IPS-18c (cell line): Measurements from ENCODE around the gene PRPF31.

Experiments
- H3K4me3 ChIP-seq: 2 replicates; pipeline ENCODE4 v1.7.0; 2013; ENCODE audit warnings: low read depth, mild to moderate bottlenecking, low read length, moderate library complexity; ENCODE audit not compliant: insufficient read depth
- H3K9me3 ChIP-seq: one replicate; pipeline ENCODE4 v1.6.1; 2013; ENCODE audit warnings: mild to moderate bottlenecking, low read length, moderate library complexity; ENCODE audit not compliant: control insufficient read depth, insufficient read depth

The PRPF31 gene

DNA sequence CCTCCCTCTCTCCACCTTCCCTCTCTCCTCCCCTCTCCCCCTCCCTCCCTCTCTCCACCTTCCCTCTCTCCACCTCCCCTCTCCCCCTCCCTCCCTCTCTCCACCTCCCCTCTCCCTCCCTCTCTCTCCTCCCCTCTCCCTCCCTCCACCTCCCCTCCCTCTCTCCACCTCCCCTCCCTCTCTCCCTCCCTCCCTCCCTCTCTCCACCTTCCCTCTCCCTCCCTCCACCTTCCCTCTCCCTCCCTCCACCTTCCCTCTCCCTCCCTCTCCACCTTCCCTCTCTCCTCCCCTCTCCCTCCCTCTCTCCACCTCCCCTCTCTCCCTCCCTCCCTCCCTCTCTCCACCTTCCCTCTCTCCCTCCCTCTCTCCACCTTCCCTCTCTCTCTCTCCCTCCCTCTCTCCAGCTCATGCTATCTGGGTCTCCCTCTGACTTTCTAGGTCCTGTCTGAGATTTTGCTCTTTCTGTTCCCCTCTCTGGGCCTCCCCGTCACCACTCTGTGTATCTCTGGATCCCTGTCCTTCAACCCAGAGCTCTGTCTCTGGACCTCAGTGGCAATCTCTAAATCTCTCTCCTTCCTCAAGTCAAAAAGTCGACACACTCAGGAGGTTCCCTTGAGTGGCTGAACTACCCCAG is 18.5 kb downstream of the PRPF31 start:
- Histone ChIP-seq H3K9me3 (peaks cover 2% of the 10 kb centered on the region), H3K4me3 (no peak overlapping the region)

DNA sequence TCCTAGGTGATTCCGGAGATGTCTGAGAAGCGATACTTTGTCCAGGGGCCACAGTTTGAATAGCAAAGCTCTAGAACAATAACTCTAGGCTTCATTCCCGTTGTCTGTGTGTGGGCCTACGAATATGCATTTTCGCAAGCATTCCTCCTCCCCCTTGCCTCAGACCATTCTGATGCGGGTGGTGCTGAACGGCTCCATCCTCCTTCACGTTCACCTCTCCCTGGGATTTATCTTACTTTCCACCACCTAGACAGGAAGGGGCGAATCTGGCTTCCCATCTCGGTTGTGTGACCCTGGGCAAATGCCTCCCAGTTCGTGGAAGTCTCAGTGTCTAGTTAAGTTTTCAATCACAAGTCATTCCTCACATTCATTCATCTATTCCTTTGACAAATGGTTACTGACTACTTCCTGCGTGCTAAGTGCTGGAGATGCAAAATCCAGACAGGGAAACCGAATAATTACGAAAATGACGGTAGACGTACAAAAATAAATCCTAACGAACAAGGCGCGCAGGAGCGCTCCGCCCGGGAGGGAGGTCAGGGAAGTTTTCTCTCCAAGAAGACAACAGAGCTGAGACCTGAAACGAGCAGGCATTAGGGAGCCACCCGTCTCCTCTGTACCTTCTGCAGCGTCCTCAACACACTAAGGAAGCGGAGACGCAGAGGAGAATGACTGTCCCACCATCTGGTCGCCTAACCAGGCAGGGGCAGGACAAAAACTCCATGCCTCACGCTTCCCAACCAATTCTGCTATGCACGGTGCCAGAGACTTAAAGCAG is 20.7 kb downstream of the PRPF31 start:
- H3K4me3 ChIP-seq, result peak overlapping the region; percentile 59
- H3K9me3 ChIP-seq, result peaks cover 2% of the 10 kb centered on the region

DNA sequence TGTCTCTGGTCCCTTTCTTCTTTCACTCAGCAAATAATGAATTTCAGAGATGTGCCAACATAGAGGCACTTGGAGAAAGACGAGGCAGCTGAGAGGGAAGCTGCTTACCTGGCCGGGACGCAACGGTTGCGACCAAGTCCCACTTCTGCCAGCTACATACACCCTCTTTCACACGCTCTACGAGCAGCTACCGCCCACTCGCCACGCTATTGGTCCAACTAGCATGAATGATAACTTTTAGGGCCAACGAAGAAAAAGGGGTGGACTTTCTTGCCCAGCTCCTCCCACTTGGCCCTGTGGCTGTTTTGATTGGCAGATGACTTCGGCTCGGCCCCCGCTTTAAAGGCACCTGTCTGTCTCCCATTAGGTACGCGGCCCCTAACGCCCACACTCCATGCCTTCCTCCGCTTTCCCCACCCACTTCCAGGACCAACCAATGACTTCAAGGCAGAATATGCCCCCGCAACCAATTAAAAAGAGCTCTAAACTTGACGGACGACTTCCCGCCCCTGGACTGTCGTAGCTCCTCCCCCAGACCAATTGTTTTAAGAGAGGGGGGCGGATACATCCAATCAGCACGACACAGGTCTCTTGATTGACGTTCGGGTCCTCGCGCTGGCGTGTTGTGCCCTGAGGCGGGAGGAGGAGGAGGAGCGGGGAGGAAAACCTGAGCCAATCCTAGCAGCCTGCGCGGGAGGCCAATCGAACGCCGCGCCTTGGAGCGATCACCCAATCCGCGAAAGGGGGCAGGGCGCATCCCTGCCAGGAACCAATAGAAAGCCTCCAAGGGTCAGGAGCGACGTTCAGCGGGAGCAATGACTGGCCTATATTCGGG is 21.5 kb downstream of the PRPF31 start:
- H3K9me3 ChIP-seq, result peaks cover 2% of the 10 kb centered on the region
- peak overlapping the region; percentile 77 for H3K4me3 ChIP-seq

DNA sequence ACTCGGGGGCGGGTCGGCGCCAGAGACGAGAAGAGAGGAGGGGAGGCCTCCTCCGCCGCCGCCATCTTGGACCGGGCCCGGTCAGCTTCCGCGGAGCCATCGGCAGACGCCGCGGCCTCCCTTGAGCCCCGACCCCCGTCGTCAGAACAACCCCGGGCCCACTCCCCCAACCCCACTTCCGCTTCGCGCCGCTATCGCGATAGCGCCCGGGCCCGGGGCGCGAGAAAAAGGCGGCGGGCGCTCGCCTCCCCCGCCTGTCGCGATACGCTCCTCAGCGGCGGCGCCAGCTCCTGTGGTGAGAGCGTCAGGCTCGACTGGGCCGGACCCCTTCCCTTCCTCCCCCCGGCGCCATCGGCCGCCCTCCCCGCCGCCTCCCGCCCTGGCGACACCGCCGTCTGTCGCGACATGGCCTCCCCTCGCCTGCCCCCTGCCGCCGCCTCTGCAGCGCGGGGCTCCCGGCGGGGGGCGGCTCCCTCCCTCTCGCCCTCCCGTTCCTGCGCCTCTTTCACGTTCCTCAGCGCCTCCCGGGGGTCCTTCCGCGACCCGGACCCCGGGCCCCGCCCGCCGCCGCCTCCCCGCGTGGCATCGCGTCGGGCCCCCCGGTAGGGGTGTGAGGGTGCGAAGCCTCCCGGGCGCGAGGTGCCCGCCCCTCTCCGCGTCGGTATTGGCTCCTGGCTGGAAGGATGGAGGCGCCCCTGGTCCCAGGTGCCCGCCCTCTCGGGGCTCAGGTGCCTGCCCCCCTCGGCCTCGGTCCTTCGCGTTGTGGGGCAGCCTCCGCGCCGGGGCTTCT is 22.3 kb downstream of the PRPF31 start, which contains the start of gene CNOT3:
Gene CNOT3, plus strand, starts transcription at position 64 of the 790 bp plus-strand sequence. CDS start 5,217 bp downstream, outside the sequence.
- peak within 1 kb of the TSS; percentile 77 for H3K4me3 ChIP-seq
- peaks cover 2% of the 10 kb centered on the region for H3K9me3 ChIP-seq

DNA sequence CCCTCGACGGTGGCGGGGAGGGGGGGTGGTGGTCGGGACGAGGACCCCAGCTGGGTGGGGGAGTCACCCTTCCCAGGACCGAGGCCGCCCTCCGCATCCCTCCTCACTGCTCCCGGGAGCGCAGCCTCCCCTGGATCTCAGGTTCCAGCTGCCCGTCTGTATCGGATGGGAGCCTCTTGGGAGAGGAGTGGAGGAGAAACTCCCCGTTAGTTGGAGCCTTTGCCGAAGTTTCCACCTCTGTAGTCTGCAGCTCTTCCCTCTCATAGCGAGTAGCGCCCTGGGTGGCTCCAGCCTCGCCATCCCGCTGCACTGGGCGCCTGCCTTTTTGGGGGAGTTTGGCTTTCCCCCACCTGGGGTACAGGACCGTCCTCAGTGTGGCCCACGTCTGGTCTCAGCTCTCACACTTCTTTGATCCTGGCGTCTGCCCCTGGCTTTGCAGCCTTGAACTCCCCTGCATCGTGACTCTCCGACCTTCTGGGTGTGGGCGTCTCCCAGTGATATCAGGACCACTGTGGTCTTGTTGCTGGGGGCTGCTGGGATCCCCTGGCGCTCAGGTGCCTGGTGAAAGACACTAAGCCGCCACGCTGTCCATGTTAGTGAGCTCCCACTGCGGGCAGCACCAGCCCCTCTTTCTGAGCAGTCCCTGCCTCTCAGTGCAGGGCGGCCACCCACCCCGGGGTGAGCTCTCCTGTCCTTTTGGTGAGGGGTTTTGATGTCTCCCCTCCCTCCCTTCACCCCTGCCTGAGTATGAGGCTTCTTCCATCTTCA is 23.1 kb downstream of the PRPF31 start:
- Histone ChIP-seq H3K4me3 (peak overlapping the region; percentile 77), H3K9me3 (no peaks in the 10 kb centered on the region)

DNA sequence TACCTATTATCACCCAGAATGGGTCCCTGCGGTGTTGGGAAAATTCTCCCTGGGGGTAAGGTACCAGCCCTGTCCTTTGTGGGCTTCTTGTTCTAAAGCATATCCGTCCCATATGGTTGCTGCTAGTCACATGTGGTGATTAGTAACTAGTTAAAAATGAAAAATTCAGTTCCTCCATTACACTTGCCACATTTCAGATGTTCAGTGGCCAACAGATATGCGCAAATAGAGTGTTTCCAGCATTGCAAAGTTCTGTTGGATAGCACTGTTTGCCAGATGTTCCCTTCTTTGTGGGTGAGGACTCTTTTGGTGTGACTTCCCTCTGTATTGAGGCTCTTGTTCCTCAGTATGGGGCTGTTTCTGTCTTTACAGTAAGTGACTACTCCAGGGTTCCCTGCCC is 25.8 kb downstream of the PRPF31 start:
- H3K9me3 ChIP-seq, result peaks cover 2% of the 10 kb centered on the region

DNA sequence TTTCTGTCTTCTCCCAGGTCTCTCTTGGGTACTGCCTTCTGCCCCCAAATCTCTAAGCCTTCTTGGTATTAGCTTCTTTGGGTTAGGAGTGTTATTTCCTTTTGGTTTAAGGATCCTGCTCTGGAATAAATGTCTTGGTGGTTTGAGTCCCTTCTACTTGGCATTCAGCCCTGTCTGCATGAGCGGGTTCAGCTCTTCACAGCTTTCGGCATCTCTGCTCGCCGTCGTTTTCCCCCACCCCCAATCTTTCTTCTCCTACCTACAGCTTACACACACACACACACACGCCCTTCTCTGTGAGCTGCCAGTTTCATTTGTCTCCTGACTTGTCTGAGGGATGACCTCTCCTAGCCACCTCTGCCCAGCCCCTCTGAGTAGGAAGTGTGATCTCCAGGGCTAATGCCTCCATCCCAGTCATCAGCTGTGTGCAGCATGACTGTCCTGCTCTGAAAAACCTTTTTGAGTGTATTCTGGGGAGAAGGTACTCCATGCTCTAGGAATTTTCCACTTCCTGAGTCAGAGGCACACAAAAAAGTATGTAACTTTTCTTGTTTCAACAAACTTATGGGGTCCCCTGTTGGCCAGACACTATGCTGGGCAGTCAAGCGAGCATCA is 26.7 kb downstream of the PRPF31 start:
- H3K9me3 ChIP-seq, result peaks cover 3% of the 10 kb centered on the region

More for the DNA sequence above, 25.8 kb downstream of the PRPF31 start:
- no peak overlapping the region for H3K4me3 ChIP-seq

DNA sequence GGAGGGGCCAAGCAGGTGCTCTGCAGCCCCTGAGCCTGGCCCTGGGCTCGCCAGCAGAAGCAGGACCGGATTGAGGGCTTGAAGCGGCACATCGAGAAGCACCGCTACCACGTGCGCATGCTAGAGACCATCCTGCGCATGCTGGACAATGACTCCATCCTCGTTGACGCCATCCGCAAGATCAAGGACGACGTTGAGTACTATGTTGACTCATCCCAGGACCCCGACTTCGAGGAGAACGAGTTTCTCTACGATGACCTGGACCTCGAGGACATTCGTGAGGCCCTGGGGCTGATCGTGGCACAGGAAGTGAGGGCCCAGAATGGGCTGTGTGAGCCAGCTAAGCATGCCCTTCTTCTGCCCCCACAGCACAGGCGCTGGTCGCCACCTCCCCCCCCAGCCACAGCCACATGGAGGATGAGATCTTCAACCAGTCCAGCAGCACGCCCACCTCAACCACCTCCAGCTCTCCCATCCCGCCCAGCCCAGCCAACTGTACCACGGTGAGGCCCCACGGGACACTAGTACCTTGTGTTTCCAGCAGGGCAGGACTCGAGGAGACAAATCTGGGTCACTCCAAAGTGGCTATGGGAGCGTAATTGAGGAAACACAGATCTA is 30.1 kb downstream of the PRPF31 start:
- Histone ChIP-seq H3K9me3 (peaks cover 3% of the 10 kb centered on the region), H3K4me3 (no peak overlapping the region)

More for the DNA sequence above, 26.7 kb downstream of the PRPF31 start:
- no peak overlapping the region for H3K4me3 ChIP-seq

DNA sequence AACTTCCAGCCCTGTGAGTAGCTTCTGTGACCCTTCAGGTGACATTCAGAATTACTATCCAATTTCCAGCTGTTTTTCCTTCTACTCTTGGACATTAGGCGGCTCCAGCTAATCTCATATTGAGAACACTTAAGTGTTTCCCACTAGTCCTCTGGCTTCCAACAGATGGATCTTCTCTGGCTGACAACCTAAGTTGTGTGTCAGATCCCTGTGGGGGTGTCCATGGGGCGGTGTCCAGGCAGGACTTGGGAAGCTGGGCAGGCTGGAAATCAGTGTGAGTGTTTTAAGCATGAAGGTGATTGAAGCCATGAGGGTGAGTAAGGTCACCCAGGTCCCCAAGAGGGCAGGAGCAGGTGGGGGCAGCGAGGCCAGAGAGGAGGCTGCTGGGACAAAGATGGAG is 32.1 kb downstream of the PRPF31 start:
- Histone ChIP-seq H3K9me3 (peaks cover 3% of the 10 kb centered on the region), H3K4me3 (no peak overlapping the region)

DNA sequence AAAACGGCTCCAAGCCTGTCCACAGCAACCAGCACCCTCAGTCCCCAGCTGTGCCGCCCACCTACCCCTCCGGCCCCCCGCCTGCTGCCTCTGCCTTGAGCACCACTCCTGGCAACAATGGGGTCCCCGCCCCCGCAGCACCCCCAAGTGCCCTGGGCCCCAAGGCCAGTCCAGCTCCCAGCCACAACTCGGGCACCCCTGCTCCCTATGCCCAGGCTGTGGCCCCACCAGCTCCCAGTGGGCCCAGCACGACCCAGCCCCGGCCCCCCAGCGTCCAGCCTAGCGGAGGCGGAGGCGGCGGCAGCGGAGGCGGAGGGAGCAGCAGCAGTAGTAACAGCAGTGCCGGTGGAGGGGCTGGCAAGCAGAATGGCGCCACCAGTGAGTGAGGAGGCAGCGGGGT is 32.6 kb downstream of the PRPF31 start:
- Histone ChIP-seq H3K4me3 (no peak overlapping the region), H3K9me3 (peaks cover 3% of the 10 kb centered on the region)

DNA sequence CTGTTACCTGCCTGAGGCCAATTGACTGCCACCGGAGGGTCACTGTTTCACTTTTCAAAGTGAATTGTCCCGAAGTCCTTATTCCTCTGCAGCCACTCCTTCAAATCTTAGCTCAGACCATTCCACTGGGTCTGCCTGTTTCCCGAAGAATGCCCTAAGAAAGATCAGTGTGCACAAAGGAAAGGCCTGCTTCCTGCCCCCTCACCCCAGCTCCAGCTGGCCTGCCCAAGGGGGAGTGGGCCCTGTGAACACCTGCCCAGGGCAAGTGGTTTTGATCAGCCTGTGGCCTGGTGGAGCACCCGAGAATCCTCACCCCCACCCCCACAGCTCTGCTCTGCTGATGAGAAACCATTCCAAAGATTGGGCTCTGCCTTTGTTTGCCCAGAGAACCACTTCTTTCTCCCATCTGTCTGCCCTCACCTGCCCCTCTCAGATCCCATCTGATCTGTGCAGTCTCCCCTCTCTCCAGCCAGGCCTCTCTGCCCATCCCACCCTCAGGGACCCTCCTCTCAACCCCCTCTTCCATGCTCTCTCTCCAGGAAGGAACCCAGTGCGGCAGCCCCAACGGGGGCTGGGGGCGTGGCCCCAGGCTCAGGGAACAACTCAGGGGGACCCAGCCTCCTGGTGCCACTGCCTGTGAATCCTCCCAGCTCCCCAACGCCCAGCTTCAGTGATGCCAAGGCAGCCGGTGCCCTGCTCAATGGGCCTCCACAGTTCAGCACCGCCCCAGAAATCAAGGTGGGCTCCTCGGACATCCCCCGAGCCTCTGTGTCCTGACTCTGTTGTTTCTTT is 33.7 kb downstream of the PRPF31 start:
- H3K4me3 ChIP-seq, result no peak overlapping the region
- peaks cover 3% of the 10 kb centered on the region for H3K9me3 ChIP-seq

DNA sequence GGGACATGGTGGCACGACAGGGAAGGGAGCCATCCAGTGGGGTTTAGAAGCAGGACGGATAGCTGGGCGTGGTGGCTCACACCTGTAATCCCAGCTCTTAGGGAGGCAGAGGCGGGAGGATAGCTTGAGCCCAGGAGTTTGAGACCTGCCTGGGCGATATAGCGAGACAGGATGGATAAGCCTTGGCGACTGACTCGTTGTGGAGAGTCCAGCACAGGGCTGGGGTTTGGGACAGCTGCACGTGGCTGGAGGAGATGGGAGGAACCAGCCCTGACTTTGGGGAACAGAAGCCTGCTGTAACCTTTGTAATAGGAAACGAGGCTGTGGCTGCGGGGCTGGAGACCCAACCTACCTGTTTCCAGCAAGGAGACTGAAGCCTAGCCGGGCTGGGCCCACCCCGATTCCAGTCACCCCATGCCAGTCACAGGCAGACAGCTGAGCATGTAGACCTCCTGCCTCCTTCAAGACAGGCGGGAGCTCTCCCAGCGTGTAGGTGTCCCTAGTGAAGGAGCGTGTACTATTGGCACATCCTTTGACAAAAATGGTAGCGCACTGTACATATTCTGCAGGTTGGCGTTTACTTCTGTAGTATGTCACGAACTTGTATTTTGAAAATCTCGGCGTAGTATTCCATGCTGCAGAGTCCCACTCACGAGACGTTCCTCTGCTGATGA is 35.9 kb downstream of the PRPF31 start:
- H3K9me3 ChIP-seq, result no peaks in the 10 kb centered on the region
- H3K4me3 ChIP-seq, result no peak overlapping the region

DNA sequence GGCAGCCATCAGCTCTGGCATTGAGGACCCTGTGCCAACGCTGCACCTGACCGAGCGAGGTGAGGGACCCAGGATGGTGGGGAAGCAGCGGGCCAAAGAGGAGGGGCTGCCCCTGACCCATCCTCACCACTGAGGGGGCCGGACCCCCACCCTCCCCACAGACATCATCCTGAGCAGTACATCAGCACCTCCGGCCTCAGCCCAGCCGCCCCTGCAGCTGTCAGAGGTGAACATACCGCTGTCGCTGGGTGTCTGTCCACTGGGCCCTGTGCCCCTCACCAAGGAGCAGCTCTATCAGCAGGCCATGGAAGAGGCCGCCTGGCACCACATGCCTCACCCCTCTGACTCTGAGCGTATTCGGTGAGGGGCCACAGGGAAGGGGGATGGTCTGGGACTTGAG is 36.7 kb downstream of the PRPF31 start:
- Histone ChIP-seq H3K4me3 (no peak overlapping the region), H3K9me3 (no peaks in the 10 kb centered on the region)

DNA sequence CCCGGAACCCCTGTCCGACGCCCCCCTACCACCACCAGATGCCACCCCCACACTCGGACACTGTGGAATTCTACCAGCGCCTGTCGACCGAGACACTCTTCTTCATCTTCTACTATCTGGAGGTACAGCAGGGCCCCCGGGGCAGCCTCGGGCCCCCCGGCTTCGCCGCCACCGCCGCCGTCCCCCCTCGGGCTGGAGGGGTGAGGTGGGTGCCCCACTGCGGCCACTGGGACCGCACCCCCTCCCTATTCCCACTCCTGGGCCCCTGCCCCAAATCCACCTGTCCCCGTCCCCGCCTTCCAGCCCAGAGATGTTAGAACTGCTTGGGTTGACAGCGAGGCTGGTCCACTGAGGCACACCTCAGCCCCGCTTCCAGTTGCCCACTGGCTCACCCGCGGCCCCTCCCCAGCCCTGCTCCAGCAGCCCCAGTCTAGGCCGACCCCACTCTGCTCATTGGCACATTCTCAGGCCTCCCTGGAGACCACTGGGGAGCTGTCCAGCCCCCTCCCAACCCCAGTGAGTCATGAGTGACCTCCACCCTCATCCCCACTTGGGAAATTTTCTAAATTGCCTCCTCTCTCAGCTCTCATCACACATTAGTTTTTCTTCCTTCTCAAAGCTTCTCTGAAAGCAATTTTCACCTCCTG is 37.4 kb downstream of the PRPF31 start:
- no peaks in the 10 kb centered on the region for H3K9me3 ChIP-seq
- H3K4me3 ChIP-seq, result no peak overlapping the region
